Muscle of leg (tissue), 11 donors: Measurements from ENCODE around the gene SENP7. TPM values are rescaled to one million over a fixed set of nuclear protein-coding genes. Genes with fewer than 3 reads are reported as not detected.
A peak's percentile ranks its signal among the peaks of the same experiment; 100 is the strongest.
"Not testable (repeated sequence)": the region's sequence is repeated elsewhere in the genome, so short reads cannot be mapped to it uniquely, and the experiment has no call there.

Experiments
- DNase-seq: peaks from one replicate; pipeline ENCODE4 v3.0.0; 2013
- H3K27ac ChIP-seq: one replicate; pipeline ENCODE4 v1.5.1; 2013; ENCODE audit warnings: mild to moderate bottlenecking, low read length, control low read depth
- H3K27me3 ChIP-seq: one replicate; pipeline ENCODE4 v1.6.1; 2013; ENCODE audit warnings: low read length; ENCODE audit not compliant: control insufficient read depth, insufficient read depth
- H3K36me3 ChIP-seq: one replicate; pipeline ENCODE4 v1.6.1; 2013; ENCODE audit warnings: low read length; ENCODE audit not compliant: control insufficient read depth, insufficient read depth
- H3K4me1 ChIP-seq: one replicate; pipeline ENCODE4 v1.6.1; 2013; ENCODE audit warnings: low read length; ENCODE audit not compliant: control insufficient read depth, insufficient read depth
- H3K4me3 ChIP-seq: one replicate; pipeline ENCODE4 v1.5.1; 2013; ENCODE audit warnings: low read length, control low read depth
- H3K9me3 ChIP-seq: replicated peaks from 2 replicates; pipeline ENCODE4 v1.6.1; 2013; ENCODE audit warnings: low read depth, low read length; ENCODE audit not compliant: control insufficient read depth
- WGBS: methylation state at CpG from one replicate; pipeline ENCODE4 v1.1.5; 2013; ENCODE audit warnings: missing lambda C conversion rate; ENCODE audit not compliant: insufficient coverage; 5-methylcytosine and 5-hydroxymethylcytosine counted together
- polyA plus RNA-seq, 8 donors: library from polyadenylated mRNA; unstranded; fragments of 120-200 nt; gene quantifications; one replicate each; pipeline versions ENCODE4 v1.2.1 to v1.2.3, GENCODE V29; 2013; ENCODE audit warnings: inconsistent platforms in 1 of 8, low replicate concordance in 1 of 8; ENCODE audit not compliant: insufficient read length in 8 of 8, insufficient read depth in 1 of 8
- total RNA-seq: library from RNA; stranded (reverse); fragments of 120-200 nt; gene quantifications from one replicate; pipeline ENCODE4 v1.2.4, GENCODE V29; 2013

SENP7 gene
- total and polyA plus RNA-seq, 9 donors, result 24.3 to 44.6 (median 31.0) TPM

GRCh38 chr3:101340591-101340990 lies 172.4 kb downstream of the SENP7 start:
- no peak for DNase-seq
- Histone ChIP-seq H3K4me3 (no peak overlapping the region), H3K9me3 (no peaks in the 10 kb centered on the region), H3K27ac (no peak overlapping the region), H3K27me3 (no peaks in the 10 kb centered on the region), H3K4me1 (no peaks in the 10 kb centered on the region), H3K36me3 (peaks cover 4% of the 10 kb centered on the region)
- no CpG with 5 or more reads among the region's 2 CpGs for WGBS

- H3K36me3 ChIP-seq, result peaks cover 12% of the 10 kb centered on the region
- H3K4me1 ChIP-seq, result no peaks in the 10 kb centered on the region
- no peaks in the 10 kb centered on the region for H3K9me3 ChIP-seq
- WGBS, result 79% methylated on average over 5 of the region's 7 CpGs
- no peaks in the 10 kb centered on the region for H3K27me3 ChIP-seq
- DNase-seq, result no peak
- H3K27ac ChIP-seq, result no peak overlapping the region
- no peak overlapping the region for H3K4me3 ChIP-seq
These were observed 179.1 kb downstream of the SENP7 start for GRCh38 chr3:101333883-101334282.

GRCh38 chr3:101329016-101329673 lies 183.9 kb downstream of the SENP7 start:
- Histone ChIP-seq H3K27ac (no peak overlapping the region), H3K36me3 (peaks cover 10% of the 10 kb centered on the region), H3K4me1 (no peaks in the 10 kb centered on the region), H3K4me3 (no peak overlapping the region), H3K9me3 (no peaks in the 10 kb centered on the region), H3K27me3 (no peaks in the 10 kb centered on the region)
- WGBS, result 100% methylated on average over 1 of the region's 7 CpGs
- DNase-seq, result no peak

- Histone ChIP-seq H3K4me1 (no peaks in the 10 kb centered on the region), H3K9me3 (no peaks in the 10 kb centered on the region), H3K27ac (no peak overlapping the region), H3K36me3 (peaks cover 7% of the 10 kb centered on the region), H3K27me3 (no peaks in the 10 kb centered on the region), H3K4me3 (no peak overlapping the region)
- no CpG with 5 or more reads among the region's 5 CpGs for WGBS
- DNase-seq, result peak; percentile 59
These were observed 187.4 kb downstream of the SENP7 start for GRCh38 chr3:101325393-101326134.

GRCh38 chr3:101320475-101320874 lies 192.5 kb downstream of the SENP7 start, which contains the start of gene IMPG2:
IMPG2 (minus strand) TSS chr3:101320575; CDS start chr3:101320372, 203 bp downstream.
- H3K27ac ChIP-seq, result no peak within 1 kb of the TSS
- no peaks in the 10 kb centered on the region for H3K27me3 ChIP-seq
- no CpG with 5 or more reads among the region's 2 CpGs for WGBS
- DNase-seq, result no peak
- H3K4me3 ChIP-seq, result no peak within 1 kb of the TSS
- H3K4me1 ChIP-seq, result no peaks in the 10 kb centered on the region
- H3K9me3 ChIP-seq, result no peaks in the 10 kb centered on the region
- no peaks in the 10 kb centered on the region for H3K36me3 ChIP-seq

- H3K36me3 ChIP-seq, result no peaks in the 10 kb centered on the region
- no peak overlapping the region for H3K27ac ChIP-seq
- no peaks in the 10 kb centered on the region for H3K27me3 ChIP-seq
- H3K4me1 ChIP-seq, result no peaks in the 10 kb centered on the region
- H3K9me3 ChIP-seq, result no peaks in the 10 kb centered on the region
- H3K4me3 ChIP-seq, result no peak overlapping the region
- no peak for DNase-seq
- WGBS, result 20% methylated on average over 1 of the region's 5 CpGs
These were observed 193.5 kb downstream of the SENP7 start for GRCh38 chr3:101319531-101319930.

GRCh38 chr3:101312545-101312944 lies 200.5 kb downstream of the SENP7 start:
- no peaks in the 10 kb centered on the region for H3K4me1 ChIP-seq
- DNase-seq, result no peak
- no CpG with 5 or more reads among the region's 2 CpGs for WGBS
- H3K36me3 ChIP-seq, result no peaks in the 10 kb centered on the region
- H3K9me3 ChIP-seq, result peaks cover 13% of the 10 kb centered on the region
- H3K27ac ChIP-seq, result no peak overlapping the region
- no peaks in the 10 kb centered on the region for H3K27me3 ChIP-seq
- H3K4me3 ChIP-seq, result no peak overlapping the region

- Histone ChIP-seq H3K4me1 (no peaks in the 10 kb centered on the region), H3K4me3 (no peak overlapping the region), H3K27ac (no peak overlapping the region), H3K36me3 (no peaks in the 10 kb centered on the region), H3K9me3 (peaks cover 13% of the 10 kb centered on the region), H3K27me3 (no peaks in the 10 kb centered on the region)
- WGBS, result no CpG with 5 or more reads among the region's 2 CpGs
- DNase-seq, result no peak
These were observed 201.3 kb downstream of the SENP7 start for GRCh38 chr3:101311676-101312075.

- Histone ChIP-seq H3K36me3 (no peaks in the 10 kb centered on the region), H3K27ac (peak overlapping the region; percentile 57)
- no peak for DNase-seq
These were observed 202.0 kb downstream of the SENP7 start for GRCh38 chr3:101310978-101311375.

GRCh38 chr3:101308147-101308772 lies 204.8 kb downstream of the SENP7 start:
- H3K4me1 ChIP-seq, H3K27ac ChIP-seq, DNase-seq, H3K4me3 ChIP-seq, H3K36me3 ChIP-seq, H3K27me3 ChIP-seq: not testable (repeated sequence)
- H3K9me3 ChIP-seq, result peaks cover 13% of the 10 kb centered on the region

More at GRCh38 chr3:101310978-101311375, 202.0 kb downstream of the SENP7 start:
- H3K4me3 ChIP-seq, result no peak overlapping the region
- H3K9me3 ChIP-seq, result peaks cover 13% of the 10 kb centered on the region
- no peaks in the 10 kb centered on the region for H3K27me3 ChIP-seq
- H3K4me1 ChIP-seq, result no peaks in the 10 kb centered on the region
